GM21447 (cell line): ENCODE measurements around the gene SCAANT1.

ENCODE experiments used
- ATAC-seq: cut with Tn5 transposase; IDR thresholded peaks from one replicate; pipeline ENCODE4 v1.9.1; 2021; ENCODE audit not compliant: unreplicated experiment

Gene SCAANT1

GRCh38 chr3:63934041-63934866 is 22.1 kb upstream of the SCAANT1 start:
- no peak for ATAC-seq

- ATAC-seq = peak; percentile 66
Measured at GRCh38 chr3:63933459-63933858, 21.3 kb upstream of the SCAANT1 start.

GRCh38 chr3:63932509-63933212 is 20.5 kb upstream of the SCAANT1 start:
- ATAC-seq = no peak

- ATAC-seq = no peak
Measured at GRCh38 chr3:63931290-63931689, 19.1 kb upstream of the SCAANT1 start.

- ATAC-seq = peak; percentile 66
Measured at GRCh38 chr3:63927422-63928280, 15.5 kb upstream of the SCAANT1 start.

GRCh38 chr3:63926309-63926708 is 14.1 kb upstream of the SCAANT1 start:
- no peak for ATAC-seq

GRCh38 chr3:63922491-63923199 is 10.5 kb upstream of the SCAANT1 start:
- ATAC-seq = no peak

GRCh38 chr3:63921741-63922482 is 9.7 kb upstream of the SCAANT1 start:
- peak; percentile 89 for ATAC-seq

- no peak for ATAC-seq
Measured at GRCh38 chr3:63920001-63920400, 7.8 kb upstream of the SCAANT1 start.

GRCh38 chr3:63918321-63918720 is 6.1 kb upstream of the SCAANT1 start:
- no peak for ATAC-seq

GRCh38 chr3:63914312-63914711 is 2.1 kb upstream of the SCAANT1 start:
- ATAC-seq = no peak

- ATAC-seq = no peak
Measured at GRCh38 chr3:63912768-63913588, 795 bp upstream of the SCAANT1 start.

GRCh38 chr3:63911509-63911872 is 692 bp downstream of the SCAANT1 start:
- ATAC-seq = peak; percentile 24

GRCh38 chr3:63910891-63911290 is 1.3 kb downstream of the SCAANT1 start:
- ATAC-seq = no peak

GRCh38 chr3:63910001-63910400 is 2.2 kb downstream of the SCAANT1 start:
- ATAC-seq = no peak

- no peak for ATAC-seq
Measured at GRCh38 chr3:63909431-63909830, 2.8 kb downstream of the SCAANT1 start.

- ATAC-seq = no peak
Measured at GRCh38 chr3:63908776-63909175, 3.4 kb downstream of the SCAANT1 start.

- ATAC-seq = no peak
Measured at GRCh38 chr3:63908081-63908736, 4.0 kb downstream of the SCAANT1 start.
